Esophagus muscularis mucosa (tissue), 4 donors: Measurements from ENCODE around the gene RPRD1A. TPM values are rescaled to one million over a fixed set of nuclear protein-coding genes. Genes with fewer than 3 reads are reported as not detected.

Experiments used
- DNase-seq: peaks from one replicate; pipeline ENCODE4 v3.0.0-alpha.2; 2017; ENCODE audit errors: extremely low spot score
- H3K27ac ChIP-seq, 4 donors: fragments of 200-600 bp; sonication (generic); replicated peaks in 1 of 4; 1 replicate in 3 of 4; 2 replicates in 1 of 4; pipeline ENCODE4 v1.5.1; 2016 to 2019; ENCODE audit warnings: mild to moderate bottlenecking in 1 of 4
- H3K27me3 ChIP-seq, 4 donors: fragments of 200-600 bp; sonication (generic); one replicate each; pipeline versions ENCODE4 v1.5.1 to v1.6.0; 2016 to 2019
- H3K36me3 ChIP-seq, 4 donors: fragments of 200-600 bp; sonication (generic); one replicate each; pipeline ENCODE4 v1.5.1; 2016 to 2019
- H3K4me1 ChIP-seq, 4 donors: fragments of 200-600 bp; sonication (generic); one replicate each; pipeline ENCODE4 v1.5.1; 2016 to 2019
- H3K4me3 ChIP-seq, 4 donors: fragments of 200-600 bp; sonication (generic); 1 replicate in 2 of 4; 2 replicates in 2 of 4; pipeline ENCODE4 v1.5.1; 2016 to 2019; ENCODE audit warnings: mild to moderate bottlenecking in 4 of 4, moderate library complexity in 1 of 4
- H3K9me3 ChIP-seq, 4 donors: fragments of 200-600 bp; sonication (generic); 1 replicate in 3 of 4; 2 replicates in 1 of 4; pipeline ENCODE4 v1.5.1; 2016 to 2019
- CTCF ChIP-seq, 3 experiments: fragments of 200-600 bp in 2 of 3; fragments of 450-650 bp in 1 of 3; sonication (generic) in 2 of 3; IDR thresholded peaks; one replicate each; pipeline ENCODE4 v1.5.1; 2017 to 2019; ENCODE audit warnings: antibody characterized with exemption in 3 of 3, mild to moderate bottlenecking in 2 of 3, moderate library complexity in 1 of 3
- EP300 ChIP-seq: sonication (generic); formaldehyde crosslinking; IDR thresholded peaks from one replicate; pipeline ENCODE4 v1.6.1; 2017; ENCODE audit warnings: antibody characterized with exemption
- POLR2A ChIP-seq: fragments of 450-650 bp; IDR thresholded peaks from one replicate; pipeline ENCODE4 v1.6.1; 2017; ENCODE audit warnings: antibody characterized with exemption, moderate library complexity, mild to moderate bottlenecking, low read depth
- POLR2AphosphoS5 ChIP-seq, 2 donors: sonication (generic); formaldehyde crosslinking; IDR thresholded peaks; one replicate each; pipeline ENCODE4 v1.6.1; 2017; ENCODE audit warnings: antibody characterized with exemption in 2 of 2
- WGBS: methylation state at CpG from one replicate; pipeline ENCODE4 v1.1.5; 2018; 5-methylcytosine and 5-hydroxymethylcytosine counted together
- intact Hi-C: fragments of 100-400 bp; cut with DNase I; formaldehyde crosslinking; loops from one replicate; pipeline ENCODE4 v1.15.1; 2023
- total RNA-seq, 4 donors: library from RNA; depleted of rRNA; stranded (reverse); fragments of >200 nt; gene quantifications; one replicate each; pipeline versions ENCODE4 v1.1.0 to v1.2.1, GENCODE V29; 2016

The RPRD1A gene
- total RNA-seq, 4 donors from 2014 or later, result 62.9 to 86.8 (median 77.2) TPM

- no peak for DNase-seq
- 93% methylated on average over 1 of the region's 1 CpG for WGBS
- H3K4me3 ChIP-seq, result no peak overlapping the region
- no peaks in the 10 kb centered on the region for H3K4me1 ChIP-seq
- no peak overlapping the region for H3K27ac ChIP-seq
- intact Hi-C loops, result no loop called here
- no peaks in the 10 kb centered on the region for H3K27me3 ChIP-seq
- TF ChIP-seq POLR2A (no peak), POLR2AphosphoS5 (IDR thresholded peaks at IDR 0.05) (no peak), EP300 (no peak), CTCF (IDR thresholded peaks at IDR 0.05) (no peak)
- no peaks in the 10 kb centered on the region for H3K9me3 ChIP-seq
- peaks cover 30 to 63% (median 42%) of the 10 kb centered on the region in 4 donors for H3K36me3 ChIP-seq
These were observed 42.4 kb upstream of the RPRD1A start for GRCh38 chr18:36109737-36110136.

- H3K27ac ChIP-seq, result no peak overlapping the region
- no peaks in the 10 kb centered on the region for H3K9me3 ChIP-seq
- whole genome bisulfite sequencing, result 92% methylated on average over 5 of the region's 5 CpGs
- H3K4me3 ChIP-seq, result no peak overlapping the region
- intact Hi-C loops, result no loop called here
- no peak for DNase-seq
- H3K36me3 ChIP-seq, result peaks cover 23 to 55% (median 34%) of the 10 kb centered on the region in 4 donors
- no peaks in the 10 kb centered on the region for H3K27me3 ChIP-seq
- no peaks in the 10 kb centered on the region for H3K4me1 ChIP-seq
- TF ChIP-seq CTCF (IDR thresholded peaks at IDR 0.05) (no peak), POLR2A (no peak), EP300 (no peak), POLR2AphosphoS5 (IDR thresholded peaks at IDR 0.05) (no peak)
These were observed 41.2 kb upstream of the RPRD1A start for GRCh38 chr18:36108601-36109000.

GRCh38 chr18:36108196-36108595 is 40.8 kb upstream of the RPRD1A start:
- DNase-seq, result no peak
- H3K27ac ChIP-seq, result no peak overlapping the region
- no peaks in the 10 kb centered on the region for H3K4me1 ChIP-seq
- no peak overlapping the region for H3K4me3 ChIP-seq
- H3K36me3 ChIP-seq, result peaks cover 19 to 51% (median 30%) of the 10 kb centered on the region in 4 donors
- TF ChIP-seq POLR2A (no peak), EP300 (no peak), POLR2AphosphoS5 (IDR thresholded peaks at IDR 0.05) (no peak), CTCF (IDR thresholded peaks at IDR 0.05) (no peak)
- intact Hi-C loops, result no loop called here
- WGBS, result 46% methylated on average over 2 of the region's 2 CpGs
- H3K9me3 ChIP-seq, result no peaks in the 10 kb centered on the region
- no peaks in the 10 kb centered on the region for H3K27me3 ChIP-seq

- no peak for TF ChIP-seq POLR2AphosphoS5 (IDR thresholded peaks at IDR 0.05)
- TF ChIP-seq POLR2A, result no peak
- TF ChIP-seq EP300, result no peak
- TF ChIP-seq CTCF (IDR thresholded peaks at IDR 0.05), result no peak
- no peaks in the 10 kb centered on the region for H3K4me1 ChIP-seq
- DNase-seq, result no peak
- H3K36me3 ChIP-seq, result peaks cover 16 to 43% (median 24%) of the 10 kb centered on the region in 4 donors
- H3K4me3 ChIP-seq, result no peak overlapping the region
- no peaks in the 10 kb centered on the region for H3K27me3 ChIP-seq
- no peaks in the 10 kb centered on the region for H3K9me3 ChIP-seq
- intact Hi-C loops, result no loop called here
- H3K27ac ChIP-seq, result no peak overlapping the region
These were observed 40.1 kb upstream of the RPRD1A start for GRCh38 chr18:36107477-36107876.

- 98% methylated on average over 2 of the region's 2 CpGs for WGBS
- DNase-seq, result no peak
- Histone ChIP-seq H3K4me1 (no peaks in the 10 kb centered on the region), H3K27ac (no peak overlapping the region), H3K36me3 (peaks cover 0 to 18% (median 2%) of the 10 kb centered on the region in 4 donors), H3K27me3 (peaks cover 0 to 11% (median 0%) of the 10 kb centered on the region in 4 donors), H3K4me3 (no peak overlapping the region), H3K9me3 (no peaks in the 10 kb centered on the region)
- intact Hi-C loops, result no loop called here
- TF ChIP-seq POLR2A, result no peak
- no peak for TF ChIP-seq EP300
- TF ChIP-seq POLR2AphosphoS5 (IDR thresholded peaks at IDR 0.05), result no peak
- no peak for TF ChIP-seq CTCF (IDR thresholded peaks at IDR 0.05)
These were observed 37.4 kb upstream of the RPRD1A start for GRCh38 chr18:36104749-36105148.
